H1 (cell line): ENCODE data around the gene CASTOR1. TPM values are rescaled to one million over a fixed set of nuclear protein-coding genes. Genes with fewer than 3 reads are reported as not detected.

ENCODE experiments used
- HDAC6 ChIP-seq: IDR thresholded peaks from one replicate; pipeline ENCODE4 v1.7.1; 2012; ENCODE audit warnings: low read depth, mild to moderate bottlenecking, inconsistent platforms, low read length, moderate library complexity
- RFX5 ChIP-seq: IDR thresholded peaks from 2 replicates; pipeline ENCODE4 v1.6.1; 2011; ENCODE audit warnings: low read depth, low read length, improper control_type of control experiment, borderline replicate concordance
- SUZ12 ChIP-seq: fragments of 200-600 bp; sonication (generic); IDR thresholded peaks from 2 replicates; pipeline ENCODE4 v1.6.1; 2012; ENCODE audit warnings: mild to moderate bottlenecking, inconsistent platforms, low read length, moderate library complexity, mixed read lengths
- TBP ChIP-seq: IDR thresholded peaks from 2 replicates; pipeline ENCODE4 v1.6.1; 2011; ENCODE audit warnings: low read depth, low read length, improper control_type of control experiment
- polyA plus RNA-seq, 7 experiments: library from polyadenylated mRNA; depleted of rRNA in 3 of 7; stranded (reverse) in 5 of 7; unstranded in 2 of 7; fragments of >200 nt in 5 of 7; fragments of 200-250 nt in 2 of 7; gene quantifications; 1 replicate in 5 of 7; 2 replicates in 1 of 7; 4 replicates in 1 of 7; pipeline versions ENCODE4 v1.2.1 to v1.2.3, GENCODE V29; 2011 to 2013; ENCODE audit warnings: missing spikeins in 2 of 7, mixed read lengths in 2 of 7
- total RNA-seq: library from RNA; stranded (reverse); fragmentation: NEBNext Ultra II Directional; extraction: Animal tissue kit (Norgen Biotek cat#: 25700); gene quantifications from 2 replicates; pipeline ENCODE4 v1.2.1, GENCODE V29; 2021
- TF ChIP-seq, protein P1 (sequence below): IDR thresholded peaks from 2 replicates; pipeline ENCODE4 v1.6.1; 2011; ENCODE audit warnings: low read depth, mild to moderate bottlenecking, low read length; ENCODE audit not compliant: insufficient read depth

The CASTOR1 gene
- total and polyA plus RNA-seq, 2 of the 8 experiments (the other 6 are each of a cell fraction or from before 2014, with no cell fraction given), result 10.3 to 36.0 TPM

GRCh38 chr22:30332994-30333706, 43.8 kb upstream of the CASTOR1 start (continued):
- TF ChIP-seq HDAC6 (no peak), RFX5 (no peak), SUZ12 (no peak), TBP (no peak)
- TF ChIP-seq, protein P1, sequence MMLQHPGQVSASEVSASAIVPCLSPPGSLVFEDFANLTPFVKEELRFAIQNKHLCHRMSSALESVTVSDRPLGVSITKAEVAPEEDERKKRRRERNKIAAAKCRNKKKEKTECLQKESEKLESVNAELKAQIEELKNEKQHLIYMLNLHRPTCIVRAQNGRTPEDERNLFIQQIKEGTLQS, result no peak
- TF ChIP-seq, all 59 proteins: peak for 0
